HEK293T (cell line): Measurements from ENCODE around the gene NMNAT2.
A peak's percentile ranks its signal among the peaks of the same experiment; 100 is the strongest.

Experiments
- CTCF ChIA-PET: fragments of 350-600 bp; formaldehyde crosslinking; extraction: SDS; loops from one replicate; lab custom pipeline; 2021; ENCODE audit warnings: antibody characterized with exemption, inconsistent platforms; lab: Yijun Ruan, JAX
- POLR2A ChIA-PET: fragments of 350-600 bp; formaldehyde crosslinking; extraction: SDS; loops from one replicate; lab custom pipeline; 2020; ENCODE audit warnings: antibody characterized with exemption, inconsistent platforms; lab: Yijun Ruan, JAX
- DNase-seq: peaks from one replicate; pipeline ENCODE4 v3.0.0; 2012; ENCODE audit warnings: mixed read lengths; ENCODE audit errors: extremely low spot score
- ARNT ChIP-seq: fragments of 450-650 bp; IDR thresholded peaks from 2 replicates; pipeline ENCODE4 v1.6.1; 2017; ENCODE audit warnings: mild to moderate bottlenecking
- BHLHE40 ChIP-seq: fragments of 450-650 bp; IDR thresholded peaks from 2 replicates; pipeline ENCODE4 v1.6.1; 2016; ENCODE audit warnings: mild to moderate bottlenecking, moderate library complexity, borderline replicate concordance
- CTBP1 ChIP-seq: fragments of 450-650 bp; IDR thresholded peaks from 2 replicates; pipeline ENCODE4 v1.6.1; 2016; ENCODE audit warnings: borderline replicate concordance
- ELF4 ChIP-seq: fragments of 450-650 bp; IDR thresholded peaks from 2 replicates; pipeline ENCODE4 v1.6.1; 2017; ENCODE audit warnings: antibody characterized with exemption
- FOXA1 ChIP-seq: fragments of 450-650 bp; IDR thresholded peaks from 2 replicates; pipeline ENCODE4 v1.6.1; 2016; ENCODE audit warnings: mild to moderate bottlenecking
- FOXK2 ChIP-seq: fragments of 450-650 bp; IDR thresholded peaks from 2 replicates; pipeline ENCODE4 v1.6.1; 2016; ENCODE audit warnings: mild to moderate bottlenecking
- FOXM1 ChIP-seq: fragments of 450-650 bp; IDR thresholded peaks from 2 replicates; pipeline ENCODE4 v1.6.1; 2017; ENCODE audit warnings: mild to moderate bottlenecking, borderline replicate concordance
- HDGF ChIP-seq: fragments of 450-650 bp; IDR thresholded peaks from 2 replicates; pipeline ENCODE4 v1.6.1; 2017; ENCODE audit warnings: antibody characterized with exemption, borderline replicate concordance
- L3MBTL2 ChIP-seq: fragments of 450-650 bp; conservative IDR thresholded peaks from 2 replicates; pipeline ENCODE4 v1.6.1; 2016; ENCODE audit warnings: mild to moderate bottlenecking
- NFRKB ChIP-seq: fragments of 450-650 bp; IDR thresholded peaks from 2 replicates; pipeline ENCODE4 v1.6.1; 2016; ENCODE audit warnings: mild to moderate bottlenecking, moderate library complexity
- SP1 ChIP-seq: fragments of 450-650 bp; IDR thresholded peaks from 2 replicates; pipeline ENCODE4 v1.6.1; 2017
- SUZ12 ChIP-seq: fragments of 450-650 bp; IDR thresholded peaks from 2 replicates; pipeline ENCODE4 v1.6.1; 2016; ENCODE audit warnings: mild to moderate bottlenecking
- TARDBP ChIP-seq: fragments of 450-650 bp; IDR thresholded peaks from 2 replicates; pipeline ENCODE4 v1.6.1; 2016
- ZNF384 ChIP-seq: fragments of 450-650 bp; IDR thresholded peaks from 2 replicates; pipeline ENCODE4 v1.6.1; 2016
- TF ChIP-seq, protein P1 (sequence below): fragments of 450-650 bp; IDR thresholded peaks from 2 replicates; pipeline ENCODE4 v1.6.1; 2016

NMNAT2 gene

DNA sequence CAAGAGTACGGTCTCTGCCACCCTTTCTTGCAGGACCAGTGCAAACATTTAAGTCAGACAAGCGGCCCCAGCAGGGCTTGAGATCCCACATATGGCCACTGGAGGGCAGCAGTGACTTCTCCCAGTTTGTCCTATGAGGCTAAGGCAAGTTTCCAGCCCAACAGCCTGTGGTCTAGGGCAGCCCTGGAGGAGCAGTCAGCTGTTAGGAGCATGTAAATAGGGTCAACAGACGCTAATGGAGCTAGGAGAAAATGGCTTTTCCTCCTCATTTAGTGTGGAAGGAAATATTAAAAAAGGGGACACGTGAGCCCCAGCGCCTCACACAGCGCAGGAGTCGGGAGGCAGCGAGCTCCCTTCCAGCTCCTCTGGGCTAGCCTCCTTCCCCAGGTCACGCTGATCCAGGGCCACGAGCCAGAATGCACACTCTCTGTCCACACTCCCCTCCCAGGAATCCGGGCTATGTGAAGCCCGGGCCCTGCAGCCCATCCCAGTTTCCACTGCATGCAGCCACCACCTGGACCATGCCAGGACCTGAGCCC lies 136.6 kb downstream of the NMNAT2 start:
- CTCF ChIA-PET, result interaction anchor here (0.7 to 1.2 kb wide), 4 partner anchors 8 to 403 kb away, joined by 3 to 5 read pairs (median 3); no protein-coding TSS in a partner anchor
- POLR2A ChIA-PET, result interaction anchor here (1.0 kb wide), 1 partner anchor 47 kb away, joined by 3 read pairs; no protein-coding TSS in a partner anchor
- DNase-seq, result peak; percentile 88
- TF ChIP-seq ELF4, result no peak
- TF ChIP-seq ARNT, result no peak
- TF ChIP-seq, protein P1, sequence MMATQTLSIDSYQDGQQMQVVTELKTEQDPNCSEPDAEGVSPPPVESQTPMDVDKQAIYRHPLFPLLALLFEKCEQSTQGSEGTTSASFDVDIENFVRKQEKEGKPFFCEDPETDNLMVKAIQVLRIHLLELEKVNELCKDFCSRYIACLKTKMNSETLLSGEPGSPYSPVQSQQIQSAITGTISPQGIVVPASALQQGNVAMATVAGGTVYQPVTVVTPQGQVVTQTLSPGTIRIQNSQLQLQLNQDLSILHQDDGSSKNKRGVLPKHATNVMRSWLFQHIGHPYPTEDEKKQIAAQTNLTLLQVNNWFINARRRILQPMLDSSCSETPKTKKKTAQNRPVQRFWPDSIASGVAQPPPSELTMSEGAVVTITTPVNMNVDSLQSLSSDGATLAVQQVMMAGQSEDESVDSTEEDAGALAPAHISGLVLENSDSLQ, result no peak
- TF ChIP-seq NFRKB, result no peak
- no peak for TF ChIP-seq FOXA1
- TF ChIP-seq ZNF384, result no peak
- no peak for TF ChIP-seq HDGF
- no peak for TF ChIP-seq BHLHE40
- TF ChIP-seq TARDBP, result no peak

DNA sequence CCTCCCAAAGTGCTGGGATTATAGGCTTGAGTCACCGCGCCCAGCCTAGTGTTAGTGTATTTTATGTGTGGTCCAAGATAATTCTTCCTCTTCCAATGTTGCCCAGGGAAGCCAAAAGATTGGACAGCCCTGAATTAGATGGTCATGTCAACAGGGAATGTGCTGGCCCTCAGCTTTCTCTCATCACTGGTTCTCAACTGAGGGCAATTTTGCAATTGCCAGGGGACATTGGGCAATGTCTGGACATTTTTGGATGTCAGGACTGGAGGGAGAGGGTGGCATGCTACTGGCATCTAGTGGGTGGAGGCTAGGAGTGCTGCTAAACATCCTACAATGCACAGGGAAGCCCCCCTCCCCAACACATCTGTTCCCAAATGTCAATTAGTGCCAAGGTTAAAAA lies 137.1 kb downstream of the NMNAT2 start:
- TF ChIP-seq FOXM1, result no peak
- TF ChIP-seq ELF4, result no peak
- no peak for TF ChIP-seq L3MBTL2
- ChIA-PET POLR2A (no interaction called here), CTCF (interaction anchor here (0.9 to 1.2 kb wide), 2 partner anchors 182 to 404 kb away, joined by 3 to 5 read pairs; no protein-coding TSS in a partner anchor)
- no peak for DNase-seq

DNA sequence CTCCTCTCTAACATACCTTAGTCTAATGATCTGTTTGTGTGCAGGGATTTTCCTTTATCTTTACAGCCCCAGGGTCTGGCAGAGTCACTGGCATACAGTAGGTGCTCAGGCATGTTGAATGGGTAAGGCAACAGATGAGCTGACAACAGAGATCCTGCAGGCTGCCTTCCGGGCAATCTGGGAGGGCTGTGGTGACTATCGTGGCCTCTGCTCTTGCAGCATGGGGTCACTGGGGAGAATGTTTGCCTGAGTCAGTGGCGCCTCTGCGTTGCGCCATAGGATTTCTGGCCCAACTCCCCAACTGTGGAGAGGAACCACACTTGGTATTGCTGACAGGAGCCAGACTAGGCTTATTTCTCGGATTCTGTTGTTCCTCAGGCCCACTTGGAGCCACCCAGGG lies 138.3 kb downstream of the NMNAT2 start:
- ChIA-PET POLR2A (interaction anchor here (2.5 kb wide), 1 partner anchor 45 kb away, joined by 5 read pairs; no protein-coding TSS in a partner anchor), CTCF (interaction anchor here (0.8 kb wide), 1 partner anchor 55 kb away, joined by 3 read pairs; no protein-coding TSS in a partner anchor)
- DNase-seq, result no peak
- TF ChIP-seq ZNF384 (no peak), BHLHE40 (no peak), TARDBP (no peak), FOXM1 (no peak), SP1 (no peak), ARNT (no peak), ELF4 (no peak), HDGF (no peak), FOXK2 (no peak)

DNA sequence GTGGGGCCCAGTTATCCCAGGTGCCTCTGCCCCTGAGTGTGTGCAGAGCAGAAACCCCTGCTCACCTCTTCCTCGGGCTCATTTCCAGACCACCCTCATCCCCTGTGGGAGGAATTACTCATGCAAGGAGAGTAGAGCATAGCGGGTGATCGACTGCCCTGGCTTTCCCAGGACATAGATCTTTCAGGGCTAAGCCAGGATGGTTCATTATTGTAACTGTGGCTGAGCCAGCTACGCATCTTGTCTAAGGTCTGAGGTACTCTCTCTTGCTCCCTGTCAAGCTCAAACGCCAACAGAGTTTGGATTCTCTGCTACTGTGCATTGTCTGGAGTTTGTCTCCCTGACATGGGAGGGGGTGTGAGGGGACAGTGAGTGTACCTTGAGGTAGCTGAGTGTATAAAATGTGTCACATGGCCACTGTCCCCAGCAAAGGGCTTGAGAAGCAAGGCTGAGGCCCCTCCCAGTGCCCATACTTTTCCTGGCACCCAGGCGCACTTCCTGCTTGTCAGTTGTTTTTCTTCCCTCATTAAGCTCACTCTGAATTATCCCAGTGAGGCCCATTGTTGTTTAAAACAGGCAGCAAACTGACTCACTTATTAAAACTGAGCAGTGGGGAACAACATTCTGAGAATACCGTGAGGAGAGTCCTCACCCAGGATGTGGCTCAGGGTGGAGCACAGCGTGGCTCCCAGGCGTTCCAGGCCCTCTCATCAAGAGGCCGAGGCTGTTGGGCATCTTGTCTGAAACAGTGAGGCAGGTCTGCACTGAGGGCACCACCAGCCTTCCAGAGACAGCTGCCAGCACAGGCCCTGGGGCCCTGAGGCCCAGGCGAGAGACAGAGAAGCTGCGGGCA lies 139.2 kb downstream of the NMNAT2 start:
- POLR2A ChIA-PET, result interaction anchor here (2.5 kb wide), 1 partner anchor 44 kb away, joined by 5 read pairs; no protein-coding TSS in a partner anchor

DNA sequence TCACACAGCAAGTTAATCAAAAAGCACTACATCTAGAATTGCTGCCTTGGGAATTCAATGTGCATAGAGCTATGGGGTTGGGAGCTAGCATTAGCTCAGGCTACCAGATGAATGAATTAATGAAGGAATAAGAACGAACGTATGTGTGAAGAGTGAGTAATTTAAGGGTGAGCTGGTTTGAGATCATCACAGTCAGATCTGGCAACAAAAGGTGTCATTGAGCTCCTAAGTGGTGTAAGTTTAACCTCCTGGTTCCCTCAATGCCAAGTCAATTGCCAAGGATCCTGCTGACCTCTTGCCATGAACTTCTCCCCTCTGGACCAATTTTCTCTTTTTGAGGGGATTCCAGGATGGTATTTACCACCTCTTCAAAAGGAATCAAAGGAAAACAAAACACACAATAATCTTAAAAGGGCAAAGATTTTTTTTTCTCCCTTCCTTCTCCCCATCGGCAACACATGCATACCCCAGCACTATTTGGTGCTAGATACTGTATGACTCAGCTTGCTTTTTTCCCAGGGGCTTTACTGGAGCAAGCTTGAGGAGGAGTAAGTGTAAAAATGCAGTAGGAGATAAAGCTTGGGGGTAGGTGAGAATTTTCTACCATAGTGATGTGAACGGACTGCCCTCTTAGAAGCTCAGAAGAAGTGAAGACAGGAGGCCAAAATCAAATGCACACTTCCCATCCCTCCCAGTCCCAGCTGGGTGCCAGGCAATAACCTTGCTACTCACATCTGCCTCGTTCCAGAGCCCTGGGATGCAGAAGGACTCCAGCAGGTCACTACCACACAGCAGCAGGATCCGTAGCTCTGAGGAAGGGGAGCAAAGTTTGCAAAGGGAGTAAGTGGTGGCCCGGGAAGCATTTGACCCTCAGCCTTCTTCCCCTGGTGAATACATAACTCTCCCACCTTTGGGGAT lies 140.1 kb downstream of the NMNAT2 start:
- DNase-seq, result no peak
- ChIA-PET CTCF (interaction anchor here (0.6 to 1.9 kb wide), 3 partner anchors 43 to 315 kb away, joined by 4 to 6 read pairs (median 5); no protein-coding TSS in a partner anchor), POLR2A (interaction anchor here (2.5 kb wide), 1 partner anchor 43 kb away, joined by 5 read pairs; no protein-coding TSS in a partner anchor)
- TF ChIP-seq, protein P1, result no peak

More for the DNA sequence above, 139.2 kb downstream of the NMNAT2 start:
- TF ChIP-seq ARNT, result no peak
- TF ChIP-seq SUZ12, result no peak
- no peak for TF ChIP-seq L3MBTL2
- no peak for TF ChIP-seq CTBP1
- no peak for TF ChIP-seq NFRKB
- TF ChIP-seq FOXK2, result no peak
- CTCF ChIA-PET, result interaction anchor here (1.3 to 1.9 kb wide), 2 partner anchors 44 to 316 kb away, joined by 4 to 6 read pairs; no protein-coding TSS in a partner anchor
- no peak for DNase-seq

GRCh38 chr1:183276386-183277080 lies 141.6 kb downstream of the NMNAT2 start:
- POLR2A ChIA-PET, result interaction anchor here (2.4 kb wide), 1 partner anchor 42 kb away, joined by 7 read pairs; no protein-coding TSS in a partner anchor

More at GRCh38 chr1:183276386-183277080, 141.6 kb downstream of the NMNAT2 start:
- CTCF ChIA-PET, result interaction anchor here (0.6 to 1.2 kb wide), 4 partner anchors 42 to 639 kb away, joined by 3 to 6 read pairs (median 3); no protein-coding TSS in a partner anchor
- TF ChIP-seq CTBP1, result no peak
- no peak for TF ChIP-seq ARNT
- DNase-seq, result no peak
